Transverse colon (tissue), 4 donors: Measurements from ENCODE around the gene AP1B1.

Experiments
- POLR2AphosphoS5 ChIP-seq, 3 donors: sonication (generic); formaldehyde crosslinking; IDR thresholded peaks; one replicate each; pipeline ENCODE4 v1.6.1; 2016; ENCODE audit warnings: antibody characterized with exemption in 3 of 3
- TF ChIP-seq, protein P1 (sequence below), 5 experiments: fragments of 200-600 bp in 3 of 5; fragments of 450-650 bp in 2 of 5; sonication (generic) in 3 of 5; IDR thresholded peaks; 1 replicate in 2 of 5; 2 replicates in 3 of 5; pipeline ENCODE4 v1.5.1; 2016 to 2017; ENCODE audit warnings: antibody characterized with exemption in 5 of 5, inconsistent platforms in 3 of 5, mild to moderate bottlenecking in 2 of 5, moderate library complexity in 1 of 5

DNA sequence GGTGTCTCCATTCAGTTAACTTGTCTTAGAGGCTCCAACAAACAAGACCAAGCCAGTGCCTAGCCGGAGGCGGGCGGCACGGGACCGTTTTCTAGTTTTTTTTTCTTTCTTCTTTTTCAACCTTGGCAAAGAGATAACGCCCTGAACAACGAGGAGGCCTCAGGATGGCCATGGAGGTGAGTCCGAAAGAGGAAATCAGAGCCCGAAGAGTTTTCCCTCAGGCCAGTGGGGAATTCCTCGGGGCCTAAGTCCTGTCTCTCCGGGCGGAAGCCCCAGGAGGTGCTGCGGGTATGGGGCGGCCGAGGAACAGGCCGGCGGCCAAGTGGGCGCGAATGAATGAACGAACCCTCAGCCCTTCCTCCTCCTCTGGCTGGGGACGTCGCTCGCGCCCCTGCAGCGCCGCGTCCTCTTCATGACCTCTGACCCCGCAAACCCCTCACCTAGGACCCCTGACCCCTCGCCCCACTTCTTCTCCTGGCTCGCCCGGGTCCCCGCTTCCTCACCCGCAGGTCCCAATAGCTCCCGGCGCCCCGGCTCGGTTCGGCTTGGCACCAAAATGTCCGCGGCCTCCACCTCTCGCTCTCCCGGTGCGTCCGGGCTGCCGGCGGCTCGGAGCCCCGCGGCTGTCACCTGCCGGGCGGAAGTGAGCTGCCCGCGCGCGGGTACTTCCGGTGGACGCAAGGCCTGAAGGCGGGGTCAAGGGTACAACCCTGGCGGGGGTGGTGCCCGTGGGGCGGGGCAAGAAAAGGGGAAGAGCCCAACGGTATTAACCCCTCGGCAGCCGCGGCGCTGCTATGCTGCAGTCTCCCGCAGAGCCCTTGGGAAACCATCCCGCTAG lies at the start of gene AP1B1:
- TF ChIP-seq, protein P1, sequence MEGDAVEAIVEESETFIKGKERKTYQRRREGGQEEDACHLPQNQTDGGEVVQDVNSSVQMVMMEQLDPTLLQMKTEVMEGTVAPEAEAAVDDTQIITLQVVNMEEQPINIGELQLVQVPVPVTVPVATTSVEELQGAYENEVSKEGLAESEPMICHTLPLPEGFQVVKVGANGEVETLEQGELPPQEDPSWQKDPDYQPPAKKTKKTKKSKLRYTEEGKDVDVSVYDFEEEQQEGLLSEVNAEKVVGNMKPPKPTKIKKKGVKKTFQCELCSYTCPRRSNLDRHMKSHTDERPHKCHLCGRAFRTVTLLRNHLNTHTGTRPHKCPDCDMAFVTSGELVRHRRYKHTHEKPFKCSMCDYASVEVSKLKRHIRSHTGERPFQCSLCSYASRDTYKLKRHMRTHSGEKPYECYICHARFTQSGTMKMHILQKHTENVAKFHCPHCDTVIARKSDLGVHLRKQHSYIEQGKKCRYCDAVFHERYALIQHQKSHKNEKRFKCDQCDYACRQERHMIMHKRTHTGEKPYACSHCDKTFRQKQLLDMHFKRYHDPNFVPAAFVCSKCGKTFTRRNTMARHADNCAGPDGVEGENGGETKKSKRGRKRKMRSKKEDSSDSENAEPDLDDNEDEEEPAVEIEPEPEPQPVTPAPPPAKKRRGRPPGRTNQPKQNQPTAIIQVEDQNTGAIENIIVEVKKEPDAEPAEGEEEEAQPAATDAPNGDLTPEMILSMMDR (IDR thresholded peaks at IDR 0.05): peak in 1 of 5 experiments; percentile 19
- peak; percentile 83 to 92 (median 85) for TF ChIP-seq POLR2AphosphoS5 (IDR thresholded peaks at IDR 0.05)
